Endothelial cell of umbilical vein (primary cell): Measurements from ENCODE around the gene ECM2. TPM values are rescaled to one million over a fixed set of nuclear protein-coding genes. Genes with fewer than 3 reads are reported as not detected.
A peak's percentile ranks its signal among the peaks of the same experiment; 100 is the strongest.

Experiments used
- BruUV-seq: library from RNA; stranded (reverse); fragments of 400-500 nt; replicated peaks from 2 replicates; lab custom pipeline; 2021; lab: Mats Ljungman, UMichigan
- CTCF ChIA-PET: fragments of 300-600, 350-600 bp; sonication (Branson Sonifier 250); formaldehyde crosslinking; loops from one replicate; lab custom pipeline; 2021; ENCODE audit warnings: antibody characterized with exemption, inconsistent platforms; lab: Charles Lee
- POLR2A ChIA-PET: fragments of 300-600, 350-600 bp; sonication (Branson Sonifier 250); formaldehyde crosslinking; loops from one replicate; lab custom pipeline; 2021; ENCODE audit warnings: antibody characterized with exemption, inconsistent platforms; lab: Charles Lee
- DNase-seq: peaks from one replicate; pipeline ENCODE4 v3.0.0-alpha.2; 2011; ENCODE audit warnings: low read depth, low spot score
- FAIRE-seq: peaks from 2 replicates; lab custom pipeline; 2011; peaks lifted over from hg19 to GRCh38; lab: Jason Lieb, UNC
- H2AFZ ChIP-seq: 2 replicates; pipeline ENCODE4 v1.6.0; 2012; ENCODE audit warnings: low read depth, low read length, control low read depth, inconsistent platforms
- H3K27ac ChIP-seq: 2 replicates; pipeline ENCODE4 v1.5.1; 2011; ENCODE audit warnings: low read depth, mild to moderate bottlenecking, control low read depth, low read length, moderate library complexity; ENCODE audit not compliant: insufficient read depth
- H3K27me3 ChIP-seq, 2 experiments: 2 replicates each; pipeline versions ENCODE4 v1.6.0 to v1.6.1; 2011; ENCODE audit warnings: low read length in 2 of 2, mixed read lengths in 1 of 2; ENCODE audit not compliant: control insufficient read depth in 2 of 2, insufficient read depth in 2 of 2
- H3K36me3 ChIP-seq, 2 experiments: 2 replicates in 1 of 2; 3 replicates in 1 of 2; pipeline ENCODE4 v1.5.1; 2011; ENCODE audit warnings: low read length in 2 of 2, mild to moderate bottlenecking in 1 of 2, moderate library complexity in 1 of 2; ENCODE audit not compliant: control insufficient read depth in 2 of 2, insufficient read depth in 2 of 2; ENCODE audit errors: extremely low read depth in 1 of 2
- H3K4me1 ChIP-seq: 3 replicates; pipeline ENCODE4 v1.5.1; 2011; ENCODE audit warnings: mild to moderate bottlenecking, low read length; ENCODE audit not compliant: control insufficient read depth, insufficient read depth; ENCODE audit errors: extremely low read depth
- H3K4me2 ChIP-seq: 2 replicates; pipeline ENCODE4 v1.6.1; 2011; ENCODE audit warnings: low read length, control low read depth, mixed read lengths; ENCODE audit not compliant: insufficient read depth
- H3K4me3 ChIP-seq, 3 experiments: fragments of 200-600 bp in 1 of 3; sonication (generic), shearing (Covaris generic) in 1 of 3; replicated peaks in 1 of 3; 2 replicates each; pipeline ENCODE4 v1.5.1; 2011 to 2016; ENCODE audit warnings: control low read depth in 3 of 3, low read length in 3 of 3, mild to moderate bottlenecking in 2 of 3, inconsistent platforms in 1 of 3, low read depth in 1 of 3, moderate library complexity in 1 of 3; ENCODE audit not compliant: insufficient read depth in 1 of 3
- H3K79me2 ChIP-seq: 2 replicates; pipeline ENCODE4 v1.6.0; 2012; ENCODE audit warnings: low read length, inconsistent platforms; ENCODE audit not compliant: control insufficient read depth, insufficient read depth
- H3K9ac ChIP-seq: replicated peaks from 2 replicates; pipeline ENCODE3; 2011; ENCODE audit warnings: low read length, control low read depth; ENCODE audit not compliant: insufficient read depth; ENCODE audit errors: extremely low read depth
- H3K9me1 ChIP-seq: replicated peaks from 3 replicates; pipeline ENCODE4 v1.6.0; 2011; ENCODE audit warnings: mild to moderate bottlenecking, low read length; ENCODE audit not compliant: control insufficient read depth, insufficient read depth; ENCODE audit errors: extremely low read depth
- H3K9me3 ChIP-seq: replicated peaks from 2 replicates; pipeline ENCODE4 v1.5.1; 2012; ENCODE audit warnings: low read length, inconsistent platforms; ENCODE audit not compliant: control insufficient read depth, insufficient read depth
- H4K20me1 ChIP-seq: replicated peaks from 2 replicates; pipeline ENCODE3; 2011; ENCODE audit warnings: mild to moderate bottlenecking, low read length; ENCODE audit not compliant: control insufficient read depth, insufficient read depth; ENCODE audit errors: extremely low read depth
- CTCF ChIP-seq, 2 donors: IDR thresholded peaks; 1 replicate in 1 of 2; 2 replicates in 1 of 2; pipeline ENCODE4 v1.5.1; 2011; ENCODE audit warnings: low read length in 2 of 2, mild to moderate bottlenecking in 2 of 2, moderate library complexity in 2 of 2, control low read depth in 1 of 2, inconsistent platforms in 1 of 2, low read depth in 1 of 2; ENCODE audit not compliant: insufficient read depth in 1 of 2; ENCODE audit errors: extremely low read depth in 1 of 2
- EZH2 ChIP-seq: IDR thresholded peaks from 2 replicates; pipeline ENCODE4 v1.6.1; 2012; ENCODE audit warnings: borderline replicate concordance, low read depth, mild to moderate bottlenecking, moderate library complexity, low read length, inconsistent platforms; ENCODE audit not compliant: severe bottlenecking
- FOS ChIP-seq: IDR thresholded peaks from 2 replicates; pipeline ENCODE4 v1.6.1; 2011; ENCODE audit warnings: mild to moderate bottlenecking, low read length, moderate library complexity, borderline replicate concordance; ENCODE audit not compliant: insufficient read depth
- GATA2 ChIP-seq: IDR thresholded peaks from 2 replicates; pipeline ENCODE4 v1.7.0; 2011; ENCODE audit warnings: low read depth, mild to moderate bottlenecking, moderate library complexity, mixed read lengths, low read length; ENCODE audit not compliant: insufficient read length, insufficient read depth
- JUN ChIP-seq: IDR thresholded peaks from 2 replicates; pipeline ENCODE4 v1.6.1; 2011; ENCODE audit warnings: borderline replicate concordance, low read depth; ENCODE audit not compliant: insufficient read length, insufficient read depth
- MAX ChIP-seq: IDR thresholded peaks from 2 replicates; pipeline ENCODE4 v1.6.1; 2011; ENCODE audit not compliant: insufficient read depth, insufficient read length
- MYC ChIP-seq: IDR thresholded peaks from one replicate; pipeline ENCODE4 v1.6.1; 2011; ENCODE audit warnings: mild to moderate bottlenecking, low read depth, low read length
- POLR2A ChIP-seq: IDR thresholded peaks from 2 replicates; pipeline ENCODE4 v1.6.1; 2012; ENCODE audit warnings: low read depth, mild to moderate bottlenecking, control low read depth, low read length
- POLR2AphosphoS5 ChIP-seq: IDR thresholded peaks from 2 replicates; pipeline ENCODE4 v1.6.1; 2012; ENCODE audit warnings: low read depth, mild to moderate bottlenecking, control low read depth, low read length, moderate library complexity; ENCODE audit not compliant: insufficient read depth
- dilution Hi-C: fragments of 300-500 bp; cut with MboI; formaldehyde crosslinking; loops from one replicate; pipeline ENCODE4 v1.15.0; 2019; ENCODE audit warnings: low sequenced_read_pairs; ENCODE audit not compliant: extremely low pct_ligation_motif_present
- intact Hi-C: fragments of 100-400 bp; cut with micrococcal nuclease; formaldehyde crosslinking; loops from one replicate; pipeline ENCODE4 v1.10.0; 2022
- polyA plus RNA-seq, 4 experiments: library from polyadenylated mRNA; depleted of rRNA in 3 of 4; stranded (reverse) in 3 of 4; unstranded in 1 of 4; fragments of >200 nt; gene quantifications; 2 replicates each; pipeline versions ENCODE4 v1.2.1 to v1.2.3, GENCODE V29; 2011 to 2012; ENCODE audit warnings: missing spikeins in 1 of 4
- total RNA-seq: library from RNA; stranded (reverse); gene quantifications from 2 replicates; pipeline ENCODE4 v1.2.3, GENCODE V29; 2021

The ECM2 gene
- total and polyA plus RNA-seq, 2 donors (not counting 3 experiments of a cell fraction or from before 2014, with no cell fraction given) = 0.03 TPM; not detected in 1

GRCh38 chr9:92538541-92538940 lies 2.8 kb upstream of the ECM2 start:
- H3K27me3 ChIP-seq = no peaks in the 10 kb centered on the region
- H3K9me3 ChIP-seq = no peaks in the 10 kb centered on the region
- no peak overlapping the region for H3K4me2 ChIP-seq
- no peak overlapping the region for H2AFZ ChIP-seq
- H3K79me2 ChIP-seq = no peaks in the 10 kb centered on the region
- no peak overlapping the region for H3K4me3 ChIP-seq
- BruUV-seq = no TSS peak
- dilution Hi-C loops = no loop called here
- intact Hi-C loops = no loop called here
- no peak overlapping the region for H3K9ac ChIP-seq
- no peak for FAIRE-seq
- no peak overlapping the region for H3K27ac ChIP-seq
- TF ChIP-seq MYC (no peak), MAX (no peak), EZH2 (no peak), POLR2AphosphoS5 (no peak), GATA2 (no peak), POLR2A (no peak)
- CTCF ChIA-PET = interaction anchor here (1.3 kb wide), 1 partner anchor 36 kb away, joined by 3 read pairs; no protein-coding TSS in a partner anchor
- POLR2A ChIA-PET = no interaction called here
- no peaks in the 10 kb centered on the region for H3K36me3 ChIP-seq
- no peaks in the 10 kb centered on the region for H3K4me1 ChIP-seq
- H3K9me1 ChIP-seq = no peaks in the 10 kb centered on the region
- no peak for DNase-seq
- no peaks in the 10 kb centered on the region for H4K20me1 ChIP-seq

GRCh38 chr9:92534674-92535073 lies 1.1 kb downstream of the ECM2 start:
- Histone ChIP-seq H3K79me2 (no peaks in the 10 kb centered on the region), H3K4me1 (no peaks in the 10 kb centered on the region), H3K9me3 (no peaks in the 10 kb centered on the region), H2AFZ (no peak overlapping the region), H4K20me1 (no peaks in the 10 kb centered on the region), H3K4me3 (no peak overlapping the region), H3K9me1 (no peaks in the 10 kb centered on the region), H3K27me3 (no peaks in the 10 kb centered on the region), H3K4me2 (no peak overlapping the region), H3K36me3 (no peaks in the 10 kb centered on the region), H3K27ac (no peak overlapping the region), H3K9ac (no peak overlapping the region)
- ChIA-PET CTCF (no interaction called here), POLR2A (no interaction called here)
- intact Hi-C loops = no loop called here
- DNase-seq (peak; percentile 4), FAIRE-seq (no peak)
- TF ChIP-seq MYC (no peak), FOS (no peak), JUN (no peak), MAX (no peak), CTCF (IDR thresholded peaks at IDR 0.05; ENCODE audit: extremely low read depth in 1 of 2, insufficient read depth in 1 of 2, low read depth in 1 of 2, low read length in 2 of 2) (no peak), GATA2 (no peak), POLR2AphosphoS5 (no peak), EZH2 (no peak), POLR2A (no peak)
- no TSS peak for BruUV-seq
- dilution Hi-C loops = no loop called here
